ENCODE results near the gene METRNL.

The METRNL gene

GRCh38 chr17:83062818-83063671 is 16.4 kb upstream of the METRNL start:
- TF ChIP-seq REST (IDR thresholded peaks at IDR 0.05; ENCODE audit: insufficient read depth in 1 of 2, low read depth in 2 of 2, low read length in 2 of 2) (no peak), FOXP2 (optimal IDR thresholded peaks at IDR 0.05; ENCODE audit: borderline replicate concordance, extremely low read depth, extremely low read length, insufficient read depth) (no peak), TAF1 (IDR thresholded peaks at IDR 0.05; ENCODE audit: borderline replicate concordance, insufficient read depth, low read length) (no peak), SIN3A (IDR thresholded peaks at IDR 0.05; ENCODE audit: borderline replicate concordance, insufficient read depth, low read length) (no peak), POLR2AphosphoS5 (IDR thresholded peaks at IDR 0.05; ENCODE audit: low read depth, low read length) (no peak)

GRCh38 chr17:83064021-83064731 is 15.2 kb upstream of the METRNL start:
- no peak for TF ChIP-seq FOXP2 (optimal IDR thresholded peaks at IDR 0.05; ENCODE audit: borderline replicate concordance, extremely low read depth, extremely low read length, insufficient read depth)
- TF ChIP-seq POLR2AphosphoS5 (IDR thresholded peaks at IDR 0.05; ENCODE audit: low read depth, low read length), result no peak
- no peak for TF ChIP-seq TAF1 (IDR thresholded peaks at IDR 0.05; ENCODE audit: borderline replicate concordance, insufficient read depth, low read length)
- TF ChIP-seq SIN3A (IDR thresholded peaks at IDR 0.05; ENCODE audit: borderline replicate concordance, insufficient read depth, low read length), result no peak

- TF ChIP-seq SIN3A (IDR thresholded peaks at IDR 0.05; ENCODE audit: borderline replicate concordance, insufficient read depth, low read length) (no peak), REST (IDR thresholded peaks at IDR 0.05; ENCODE audit: insufficient read depth in 1 of 2, low read depth in 2 of 2, low read length in 2 of 2) (no peak), TAF1 (IDR thresholded peaks at IDR 0.05; ENCODE audit: borderline replicate concordance, insufficient read depth, low read length) (no peak), FOXP2 (optimal IDR thresholded peaks at IDR 0.05; ENCODE audit: borderline replicate concordance, extremely low read depth, extremely low read length, insufficient read depth) (no peak), POLR2AphosphoS5 (IDR thresholded peaks at IDR 0.05; ENCODE audit: low read depth, low read length) (no peak)
Measured at GRCh38 chr17:83064732-83065659, 14.4 kb upstream of the METRNL start.

- TF ChIP-seq FOXP2 (optimal IDR thresholded peaks at IDR 0.05; ENCODE audit: borderline replicate concordance, extremely low read depth, extremely low read length, insufficient read depth), result no peak
- no peak for TF ChIP-seq SIN3A (IDR thresholded peaks at IDR 0.05; ENCODE audit: borderline replicate concordance, insufficient read depth, low read length)
- TF ChIP-seq REST (IDR thresholded peaks at IDR 0.05; ENCODE audit: insufficient read depth in 1 of 2, low read depth in 2 of 2, low read length in 2 of 2), result no peak
- TF ChIP-seq TAF1 (IDR thresholded peaks at IDR 0.05; ENCODE audit: borderline replicate concordance, insufficient read depth, low read length), result no peak
- no peak for TF ChIP-seq POLR2AphosphoS5 (IDR thresholded peaks at IDR 0.05; ENCODE audit: low read depth, low read length)
Measured at GRCh38 chr17:83065660-83066542, 13.5 kb upstream of the METRNL start.
